BJ (cell line): ENCODE measurements around the gene BSG. TPM values are rescaled to one million over a fixed set of nuclear protein-coding genes. Genes with fewer than 3 reads are reported as not detected.
"Not testable (repeated sequence)": the region's sequence is repeated elsewhere in the genome, so short reads cannot be mapped to it uniquely, and the experiment has no call there.

Experiments used
- CTCF ChIA-PET: fragments of 350-600 bp; formaldehyde crosslinking; extraction: SDS; loops from one replicate; lab custom pipeline; 2021; ENCODE audit warnings: antibody characterized with exemption, inconsistent platforms; lab: Yijun Ruan, JAX
- POLR2A ChIA-PET: fragments of 300-600 bp; sonication (Branson Sonifier 250); formaldehyde crosslinking; extraction: SDS; loops from one replicate; lab custom pipeline; 2021; ENCODE audit warnings: antibody characterized with exemption; lab: Charles Lee
- DNase-seq: peaks from one replicate; pipeline ENCODE4 v3.0.0-alpha.2; 2011; ENCODE audit warnings: low read depth
- H3K27me3 ChIP-seq: 2 replicates; pipeline ENCODE4 v1.6.0; 2011; ENCODE audit warnings: low read length; ENCODE audit not compliant: control insufficient read depth, insufficient read depth
- H3K36me3 ChIP-seq: 2 replicates; pipeline ENCODE4 v1.5.1; 2011; ENCODE audit warnings: low read length; ENCODE audit not compliant: control insufficient read depth, insufficient read depth
- H3K4me3 ChIP-seq: 2 replicates; pipeline ENCODE4 v1.5.1; 2011; ENCODE audit warnings: low read depth, mild to moderate bottlenecking, control low read depth, low read length
- CTCF ChIP-seq: IDR thresholded peaks from 2 replicates; pipeline ENCODE4 v1.5.1; 2011; ENCODE audit warnings: low read depth, mild to moderate bottlenecking, control low read depth, inconsistent platforms, low read length, moderate library complexity; ENCODE audit not compliant: insufficient read depth
- polyA plus RNA-seq: library from polyadenylated mRNA; depleted of rRNA; stranded (reverse); fragments of >200 nt; gene quantifications from 2 replicates; pipeline ENCODE4 v1.2.3, GENCODE V29; 2011; rRNA removed

The BSG gene
- polyA plus RNA-seq, 1 experiment = 1,176 TPM

GRCh38 chr19:628168-628567 is 55.8 kb downstream of the BSG start:
- no peaks in the 10 kb centered on the region for H3K27me3 ChIP-seq
- no peak overlapping the region for H3K4me3 ChIP-seq
- POLR2A ChIA-PET = no interaction called here
- CTCF ChIA-PET = interaction anchor here (1.0 to 1.6 kb wide), 2 partner anchors 41 to 44 kb away, joined by 3 to 4 read pairs; no protein-coding TSS in a partner anchor
- no peak for DNase-seq
- TF ChIP-seq CTCF = peak; percentile 36
- H3K36me3 ChIP-seq = peaks cover 5% of the 10 kb centered on the region

GRCh38 chr19:629515-629914 is 57.1 kb downstream of the BSG start:
- POLR2A ChIA-PET, H3K36me3 ChIP-seq, CTCF ChIA-PET: not testable (repeated sequence)

GRCh38 chr19:629961-630714 is 57.7 kb downstream of the BSG start:
- no peak for DNase-seq
- ChIA-PET CTCF (no interaction called here), POLR2A (no interaction called here)
- H3K4me3 ChIP-seq = no peak overlapping the region
- TF ChIP-seq CTCF = no peak
- no peaks in the 10 kb centered on the region for H3K27me3 ChIP-seq
- H3K36me3 ChIP-seq = peaks cover 2% of the 10 kb centered on the region

More at GRCh38 chr19:629515-629914, 57.1 kb downstream of the BSG start:
- H3K27me3 ChIP-seq, DNase-seq, H3K4me3 ChIP-seq: not testable (repeated sequence)

GRCh38 chr19:632579-633067 is 60.2 kb downstream of the BSG start:
- Histone ChIP-seq H3K36me3 (no peaks in the 10 kb centered on the region; the same call in 1 of the 2 replicates), H3K4me3 (peak overlapping the region; percentile 47), H3K27me3 (no peaks in the 10 kb centered on the region)
- ChIA-PET POLR2A (no interaction called here), CTCF (interaction anchor here (0.6 to 2.7 kb wide), 3 partner anchors 9 to 470 kb away, joined by 3 to 7 read pairs (median 3); no protein-coding TSS in a partner anchor)
- no peak for TF ChIP-seq CTCF
- DNase-seq = no peak

Other genes with a start within 250 kb of the BSG start
- gene MIER2, start 227.8 kb upstream of the BSG start, polyA plus RNA-seq = 14.8 and 16.2 TPM in 2 replicates
- 0.04 and 0.07 TPM in 2 replicates for gene C2CD4C, start 163.4 kb upstream of the BSG start, polyA plus RNA-seq
- gene SHC2, start 111.6 kb upstream of the BSG start, polyA plus RNA-seq = 1.3 and 3.4 TPM in 2 replicates
- 0.10 TPM in 1 of 2 replicates, not detected in the other for gene MADCAM1, start 76.1 kb upstream of the BSG start, polyA plus RNA-seq
- gene TPGS1, start 65.1 kb upstream of the BSG start, polyA plus RNA-seq = 4.5 and 6.8 TPM in 2 replicates
- gene CDC34, start 40.8 kb upstream of the BSG start, polyA plus RNA-seq = 49.1 and 75.2 TPM in 2 replicates
- not detected in 2 replicates for gene GZMM, start 28.5 kb upstream of the BSG start, polyA plus RNA-seq
- gene HCN2, start 17.3 kb downstream of the BSG start, polyA plus RNA-seq = 0.83 and 1.5 TPM in 2 replicates
- 21.9 and 38.6 TPM in 2 replicates for gene POLRMT, start 60.9 kb downstream of the BSG start, polyA plus RNA-seq
- gene FGF22, start 67.3 kb downstream of the BSG start, polyA plus RNA-seq = 0.05 TPM in 1 of 2 replicates, not detected in the other
- 2.7 and 2.9 TPM in 2 replicates for gene RNF126, start 90.6 kb downstream of the BSG start, polyA plus RNA-seq
- 62.5 and 83.2 TPM in 2 replicates for gene FSTL3, start 103.8 kb downstream of the BSG start, polyA plus RNA-seq
- gene PRSS57, start 122.9 kb downstream of the BSG start, polyA plus RNA-seq = not detected in 2 replicates
- 1.1 and 1.2 TPM in 2 replicates for gene PALM, start 136.3 kb downstream of the BSG start, polyA plus RNA-seq
- gene MISP, start 178.5 kb downstream of the BSG start, polyA plus RNA-seq = 0.05 and 0.06 TPM in 2 replicates
- gene PTBP1, start 224.9 kb downstream of the BSG start, polyA plus RNA-seq = 137 and 328 TPM in 2 replicates
- 0.56 and 1.1 TPM in 2 replicates for gene PLPPR3, start 249.4 kb downstream of the BSG start, polyA plus RNA-seq